PC-9 (cell line): ENCODE measurements around the gene CNTN4. TPM values are rescaled to one million over a fixed set of nuclear protein-coding genes. Genes with fewer than 3 reads are reported as not detected.

ENCODE experiments used
- BruUV-seq: library from RNA; stranded (reverse); fragments of 400-500 nt; replicated peaks from 2 replicates; lab custom pipeline; 2021; lab: Mats Ljungman, UMichigan
- CTCF ChIA-PET: fragments of 300-600 bp; sonication (Branson Sonifier 250); formaldehyde crosslinking; loops from one replicate; lab custom pipeline; 2022; ENCODE audit warnings: antibody characterized with exemption; lab: Charles Lee
- POLR2A ChIA-PET: fragments of 300-600 bp; sonication (Branson Sonifier 250); formaldehyde crosslinking; loops from one replicate; lab custom pipeline; 2022; ENCODE audit warnings: antibody characterized with exemption; ENCODE audit not compliant: unreplicated experiment; lab: Charles Lee
- DNase-seq, 2 experiments: peaks; one replicate each; pipeline versions ENCODE4 v3.0.0 to v3.0.0-alpha.2; 2015 to 2022; ENCODE audit warnings: mixed read lengths in 1 of 2
- H2AFZ ChIP-seq: fragments of 200-600 bp; sonication (generic); 2 replicates; pipeline ENCODE4 v1.8.1; 2017; ENCODE audit warnings: antibody characterized with exemption
- H3F3A ChIP-seq: fragments of 200-600 bp; sonication (generic); 2 replicates; pipeline ENCODE4 v1.8.1; 2017; ENCODE audit warnings: antibody characterized with exemption, mild to moderate bottlenecking, low read depth; ENCODE audit not compliant: insufficient read depth
- H3K27ac ChIP-seq: fragments of 200-600 bp; sonication (generic); 2 replicates; pipeline ENCODE4 v1.6.1; 2016; ENCODE audit warnings: mixed run types
- H3K27me3 ChIP-seq: fragments of 200-600 bp; sonication (generic); 2 replicates; pipeline ENCODE4 v1.6.1; 2016; ENCODE audit warnings: low read depth, mixed run types; ENCODE audit not compliant: insufficient read depth
- H3K36me3 ChIP-seq: fragments of 200-600 bp; sonication (generic); 2 replicates; pipeline ENCODE4 v1.6.1; 2016; ENCODE audit warnings: low read depth, mixed run types
- H3K4me1 ChIP-seq: fragments of 200-600 bp; sonication (generic); replicated peaks from 2 replicates; pipeline ENCODE4 v1.6.1; 2016; ENCODE audit warnings: mixed run types; ENCODE audit not compliant: insufficient read depth
- H3K4me2 ChIP-seq: fragments of 200-600 bp; sonication (generic); 2 replicates; pipeline ENCODE4 v1.6.1; 2017; ENCODE audit warnings: mixed run types
- H3K4me3 ChIP-seq: fragments of 200-600 bp; sonication (generic); 2 replicates; pipeline ENCODE4 v1.6.1; 2016; ENCODE audit warnings: mixed run types
- H3K79me2 ChIP-seq: fragments of 200-600 bp; sonication (generic); 2 replicates; pipeline ENCODE4 v1.6.1; 2017; ENCODE audit warnings: low read depth, mixed run types
- H3K9me2 ChIP-seq: fragments of 200-600 bp; sonication (generic); 2 replicates; pipeline ENCODE4 v1.8.1; 2017; ENCODE audit warnings: mild to moderate bottlenecking; ENCODE audit not compliant: insufficient read depth
- H3K9me3 ChIP-seq: fragments of 200-600 bp; sonication (generic); 2 replicates; pipeline ENCODE4 v1.8.1; 2016; ENCODE audit warnings: low read depth; ENCODE audit not compliant: insufficient read depth
- H4K20me1 ChIP-seq: fragments of 200-600 bp; sonication (generic); 2 replicates; pipeline ENCODE4 v1.8.1; 2017; ENCODE audit not compliant: insufficient read depth
- CTCF ChIP-seq: fragments of 200-600 bp; sonication (generic); conservative IDR thresholded peaks from 2 replicates; pipeline ENCODE4 v1.6.1; 2017; ENCODE audit warnings: mixed run types, antibody characterized with exemption, mild to moderate bottlenecking, moderate library complexity
- EZH2 ChIP-seq: fragments of 200-600 bp; sonication (generic); IDR thresholded peaks from 2 replicates; pipeline ENCODE4 v1.8.0; 2017; ENCODE audit warnings: antibody characterized with exemption, low read depth
- intact Hi-C: fragments of 100-400 bp; cut with micrococcal nuclease; formaldehyde crosslinking; loops from one replicate; pipeline ENCODE4 v1.10.0; 2022; ENCODE audit not compliant: unreplicated experiment
- total RNA-seq: library from RNA; stranded (reverse); gene quantifications from 2 replicates; pipeline ENCODE4 v1.2.3, GENCODE V29; 2021

The CNTN4 gene
- total RNA-seq, 1 experiment from 2014 or later = not detected

GRCh38 chr3:2883283-2883682 lies 784.6 kb downstream of the CNTN4 start:
- no peaks in the 10 kb centered on the region for H3F3A ChIP-seq
- no TSS peak for BruUV-seq
- H3K36me3 ChIP-seq = no peaks in the 10 kb centered on the region
- no peaks in the 10 kb centered on the region for H3K9me2 ChIP-seq
- H3K9me3 ChIP-seq = no peaks in the 10 kb centered on the region
- no peak for TF ChIP-seq CTCF
- TF ChIP-seq EZH2 = no peak
- ChIA-PET POLR2A (no interaction called here), CTCF (no interaction called here)
- intact Hi-C loops = no loop called here
- no peak overlapping the region for H3K4me2 ChIP-seq
- no peak overlapping the region for H2AFZ ChIP-seq
- H3K4me1 ChIP-seq = no peaks in the 10 kb centered on the region
- H3K27me3 ChIP-seq = no peaks in the 10 kb centered on the region
- DNase-seq = no peak
- H3K4me3 ChIP-seq = no peak overlapping the region
- H4K20me1 ChIP-seq = no peaks in the 10 kb centered on the region
- no peak overlapping the region for H3K27ac ChIP-seq
- H3K79me2 ChIP-seq = no peaks in the 10 kb centered on the region

- no TSS peak for BruUV-seq
- Histone ChIP-seq H3K36me3 (no peaks in the 10 kb centered on the region), H3K79me2 (no peaks in the 10 kb centered on the region), H3K4me3 (no peak overlapping the region), H3K27ac (no peak overlapping the region), H4K20me1 (no peaks in the 10 kb centered on the region), H3K4me1 (no peaks in the 10 kb centered on the region), H2AFZ (no peak overlapping the region), H3K9me3 (no peaks in the 10 kb centered on the region), H3F3A (no peaks in the 10 kb centered on the region), H3K4me2 (no peak overlapping the region), H3K27me3 (no peaks in the 10 kb centered on the region), H3K9me2 (no peaks in the 10 kb centered on the region)
- no peak for TF ChIP-seq CTCF
- no peak for TF ChIP-seq EZH2
- POLR2A ChIA-PET = no interaction called here
- CTCF ChIA-PET = no interaction called here
- no peak for DNase-seq
- intact Hi-C loops = no loop called here
Measured at GRCh38 chr3:2888592-2888991, 789.9 kb downstream of the CNTN4 start.

GRCh38 chr3:2889736-2890135 lies 791.1 kb downstream of the CNTN4 start:
- H3K79me2 ChIP-seq = no peaks in the 10 kb centered on the region
- no peak overlapping the region for H3K4me3 ChIP-seq
- no peak for DNase-seq
- POLR2A ChIA-PET = no interaction called here
- intact Hi-C loops = no loop called here
- H3K4me2 ChIP-seq = no peak overlapping the region
- no peaks in the 10 kb centered on the region for H3K9me2 ChIP-seq
- no peaks in the 10 kb centered on the region for H3K4me1 ChIP-seq
- H4K20me1 ChIP-seq = no peaks in the 10 kb centered on the region
- no peak overlapping the region for H3K27ac ChIP-seq
- TF ChIP-seq CTCF (no peak), EZH2 (no peak)
- CTCF ChIA-PET = no interaction called here
- no peaks in the 10 kb centered on the region for H3F3A ChIP-seq
- no peaks in the 10 kb centered on the region for H3K27me3 ChIP-seq
- H3K9me3 ChIP-seq = no peaks in the 10 kb centered on the region
- H2AFZ ChIP-seq = no peak overlapping the region
- H3K36me3 ChIP-seq = no peaks in the 10 kb centered on the region
- no TSS peak for BruUV-seq
